Raji (cell line): ENCODE data around the gene SLC16A13.

ENCODE experiments used
- POLR2A ChIP-seq: IDR thresholded peaks from 2 replicates; pipeline ENCODE4 v1.6.1; 2011; ENCODE audit warnings: low read depth, low read length, control low read depth; ENCODE audit not compliant: insufficient read depth

The SLC16A13 gene

DNA sequence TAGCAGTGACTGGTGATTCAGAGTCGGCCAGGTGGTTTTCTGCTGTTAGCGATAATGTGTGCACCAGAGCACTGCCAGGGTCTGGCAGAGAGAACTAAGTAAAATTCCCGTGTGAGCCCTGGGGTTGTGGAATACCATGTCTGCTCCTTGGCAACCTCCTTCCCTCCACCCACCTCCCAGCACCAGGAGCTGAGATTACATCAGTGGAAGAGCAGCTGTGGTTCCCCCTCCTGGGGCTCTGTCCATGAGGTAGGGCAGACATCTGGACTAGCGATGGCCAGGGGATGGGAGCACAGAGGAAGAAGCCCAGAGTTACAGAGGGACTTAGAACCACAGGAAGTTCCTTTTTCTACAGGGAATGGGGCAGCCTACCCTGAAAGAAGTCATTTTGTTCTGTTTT is 28.4 kb downstream of the SLC16A13 start:
- TF ChIP-seq POLR2A: no peak

DNA sequence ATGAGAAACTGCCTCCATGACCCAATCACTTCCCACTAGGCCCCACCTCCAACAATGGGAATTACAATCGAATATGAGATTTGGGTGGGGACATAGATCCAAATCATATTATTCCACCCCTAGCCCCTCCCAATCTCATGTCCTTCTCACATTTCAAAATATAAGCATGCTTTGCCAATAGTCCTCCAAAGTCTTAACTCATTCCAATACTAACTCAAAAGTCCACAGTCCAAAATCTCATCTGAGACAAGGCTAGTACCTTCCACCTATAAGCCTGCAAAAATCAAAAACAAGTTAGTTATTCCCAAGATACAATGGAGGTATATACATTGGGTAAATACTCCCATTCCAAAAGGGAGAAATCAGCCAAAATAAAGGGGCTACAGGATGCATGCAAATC is 31.4 kb downstream of the SLC16A13 start:
- no peak for TF ChIP-seq POLR2A

DNA sequence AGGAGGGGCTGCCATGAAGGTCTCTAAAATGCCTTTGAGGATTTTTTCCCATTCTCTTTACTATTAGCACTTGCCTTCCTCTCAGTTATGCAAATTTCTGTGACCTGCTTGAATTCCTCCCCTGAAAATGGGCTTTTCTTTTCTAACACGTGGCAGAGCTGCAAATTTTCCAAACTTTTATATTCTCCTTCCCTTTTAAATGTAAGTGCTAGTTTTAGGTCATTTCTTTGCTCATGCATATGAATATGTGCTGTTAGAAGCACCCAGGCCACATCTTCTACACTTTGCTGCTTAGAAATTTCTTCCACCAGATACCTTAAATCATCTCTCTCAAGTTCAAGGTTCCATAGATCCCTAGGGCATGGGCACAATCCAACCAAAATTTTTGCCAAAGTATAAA is 32.5 kb downstream of the SLC16A13 start:
- TF ChIP-seq POLR2A: no peak

DNA sequence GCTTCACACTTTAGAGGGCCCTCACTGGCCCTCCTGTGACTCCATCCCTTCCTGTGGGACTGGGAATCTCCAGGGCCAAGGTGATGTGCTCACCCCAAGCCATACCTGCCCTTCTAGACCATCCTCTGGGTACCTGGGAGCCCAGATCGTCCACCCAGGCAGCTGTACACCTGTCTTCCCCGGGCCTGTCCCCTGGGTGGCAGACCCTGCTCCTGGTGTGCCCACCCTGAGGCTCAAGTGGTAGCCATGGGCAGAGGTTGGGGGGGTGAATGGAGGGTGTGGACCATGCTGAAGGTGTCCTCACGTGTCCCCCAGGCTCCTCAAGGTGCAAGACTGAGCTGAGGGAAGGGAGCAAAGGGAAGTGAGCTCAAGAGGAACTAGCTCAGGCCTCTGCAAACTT is 34.9 kb downstream of the SLC16A13 start:
- TF ChIP-seq POLR2A: no peak

DNA sequence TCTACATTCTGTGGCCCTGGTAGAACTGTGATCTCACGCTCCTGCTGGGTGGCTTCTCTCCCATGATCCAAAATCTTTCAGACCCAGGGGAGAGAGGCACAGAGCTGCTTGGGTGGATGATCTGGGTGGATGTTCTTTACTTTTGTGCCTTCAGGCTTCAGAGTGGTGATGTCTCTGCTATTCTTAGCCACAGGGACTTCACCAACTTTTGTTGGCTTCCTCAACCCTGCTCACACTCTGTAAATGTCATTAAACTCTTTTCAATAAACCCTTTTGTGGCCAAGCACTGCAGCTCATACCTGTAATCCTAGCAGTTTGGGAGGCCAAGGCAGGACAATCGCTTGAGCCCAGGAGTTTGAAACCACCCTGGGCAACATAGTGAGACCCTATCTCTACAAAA is 36.6 kb downstream of the SLC16A13 start:
- no peak for TF ChIP-seq POLR2A

DNA sequence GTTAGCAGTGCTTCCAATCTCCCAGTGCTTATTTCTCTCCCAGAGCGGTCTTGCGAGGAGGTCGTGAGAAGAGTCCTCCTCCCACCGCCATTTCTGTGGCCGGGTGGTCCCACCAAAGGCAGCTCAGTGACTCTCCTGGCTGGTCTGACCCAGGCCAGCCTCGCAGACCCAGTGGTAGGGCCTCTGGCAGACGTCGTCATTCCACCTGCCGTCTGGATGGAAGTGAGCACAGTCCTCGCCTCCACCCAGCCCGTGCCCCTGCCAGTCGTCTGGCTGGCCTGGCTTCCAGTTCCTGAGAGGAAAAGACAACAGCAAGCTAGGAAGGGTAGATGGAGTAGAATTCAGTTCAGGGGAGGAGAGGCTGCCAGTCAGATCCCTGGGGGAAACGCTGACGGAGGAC is 39.1 kb downstream of the SLC16A13 start:
- no peak for TF ChIP-seq POLR2A

DNA sequence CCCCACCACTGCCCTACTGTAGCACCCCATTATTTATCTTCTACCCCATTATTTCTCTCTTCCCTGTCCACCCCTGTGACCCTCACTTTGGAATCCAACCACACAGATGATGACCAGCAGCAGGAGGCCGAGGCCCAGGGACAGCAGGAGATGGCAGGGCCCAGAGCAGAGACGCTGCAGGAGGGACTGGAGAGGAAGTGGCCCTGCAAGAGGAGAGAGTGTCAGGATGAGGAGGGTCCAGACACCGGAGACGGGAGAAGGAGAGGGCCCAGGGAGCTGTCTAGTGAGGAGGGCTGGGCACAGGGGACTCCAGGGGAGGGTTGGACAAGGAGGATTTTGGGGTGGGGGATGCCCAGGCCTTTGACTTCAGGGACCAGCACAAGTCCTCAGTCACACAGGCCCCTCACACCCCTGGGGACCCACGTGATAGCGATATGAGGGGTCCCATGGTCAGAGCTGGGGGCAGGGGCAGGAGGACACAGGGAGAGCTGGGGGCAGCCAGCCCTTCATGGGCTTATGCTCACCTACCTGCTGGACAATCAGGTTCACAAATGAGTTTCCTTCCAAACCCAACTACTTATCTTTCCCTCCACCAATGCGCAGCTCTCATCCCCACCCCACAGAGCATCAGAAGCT is 42.2 kb downstream of the SLC16A13 start:
- no peak for TF ChIP-seq POLR2A

DNA sequence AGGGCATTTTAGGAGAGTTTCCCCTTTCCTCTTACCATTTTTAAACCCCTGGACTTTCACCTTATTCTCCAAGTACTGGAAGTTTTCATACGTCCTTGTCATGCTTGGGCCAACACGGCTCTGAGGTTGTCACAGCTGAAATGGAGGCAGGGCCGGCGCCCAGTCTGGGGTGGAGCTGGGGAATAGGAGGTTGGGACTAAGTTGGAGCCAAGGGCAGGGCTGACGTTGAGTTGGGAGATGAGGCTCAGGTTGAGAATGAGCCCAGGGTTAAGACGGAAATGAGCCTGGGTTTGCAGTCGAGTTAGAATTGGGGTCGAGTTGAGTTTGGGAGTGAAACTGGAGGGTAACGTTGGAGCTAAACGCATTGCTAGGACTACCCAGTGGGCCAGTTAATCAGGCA is 42.9 kb downstream of the SLC16A13 start:
- no peak for TF ChIP-seq POLR2A

DNA sequence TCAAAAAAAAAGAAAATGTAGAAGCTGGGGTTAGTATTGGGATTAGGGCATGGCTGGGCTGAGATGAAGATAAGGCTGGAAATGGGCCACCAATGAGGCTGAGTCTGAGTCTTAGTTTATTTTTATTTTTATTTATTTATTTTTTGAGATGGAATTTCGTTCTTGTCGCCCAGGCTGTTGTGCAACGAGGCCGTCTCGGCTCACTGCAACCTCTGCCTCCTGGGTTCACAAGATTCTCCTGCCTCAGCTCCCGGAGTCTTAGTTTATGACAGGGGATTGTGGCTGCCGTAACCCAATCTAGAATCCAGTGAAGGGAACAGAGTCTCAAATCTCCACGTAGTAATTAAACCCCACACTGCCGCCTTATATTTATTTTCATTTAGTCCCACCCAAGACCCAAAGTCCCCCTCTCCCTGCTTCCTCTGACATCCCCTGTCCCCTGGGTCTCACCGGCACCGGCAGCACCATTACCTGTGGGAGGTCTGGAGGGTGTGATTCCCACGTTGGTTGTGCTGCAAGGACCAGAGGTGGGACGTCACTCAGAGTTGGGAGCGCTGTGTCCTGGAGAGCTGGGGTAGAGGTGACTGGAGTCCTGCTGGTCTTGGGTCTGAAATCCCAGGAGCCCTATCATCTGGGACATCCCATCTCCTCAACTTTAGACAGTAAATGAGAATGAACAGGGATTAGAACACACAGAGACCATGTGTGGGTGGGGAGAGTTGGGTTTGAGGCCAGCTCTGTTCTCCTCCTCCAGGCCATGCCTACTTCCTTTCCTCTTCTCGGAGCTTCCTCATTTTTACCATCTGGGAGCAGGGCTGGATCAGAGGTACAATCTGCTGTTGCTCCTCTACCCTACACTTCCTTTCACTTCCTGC is 44.0 kb downstream of the SLC16A13 start, which contains the start of gene CLEC10A:
CLEC10A (minus strand) TSS at position 671 of the 875 bp plus-strand sequence. CDS start 1,439 bp downstream, outside the sequence.
- TF ChIP-seq POLR2A: no peak

DNA sequence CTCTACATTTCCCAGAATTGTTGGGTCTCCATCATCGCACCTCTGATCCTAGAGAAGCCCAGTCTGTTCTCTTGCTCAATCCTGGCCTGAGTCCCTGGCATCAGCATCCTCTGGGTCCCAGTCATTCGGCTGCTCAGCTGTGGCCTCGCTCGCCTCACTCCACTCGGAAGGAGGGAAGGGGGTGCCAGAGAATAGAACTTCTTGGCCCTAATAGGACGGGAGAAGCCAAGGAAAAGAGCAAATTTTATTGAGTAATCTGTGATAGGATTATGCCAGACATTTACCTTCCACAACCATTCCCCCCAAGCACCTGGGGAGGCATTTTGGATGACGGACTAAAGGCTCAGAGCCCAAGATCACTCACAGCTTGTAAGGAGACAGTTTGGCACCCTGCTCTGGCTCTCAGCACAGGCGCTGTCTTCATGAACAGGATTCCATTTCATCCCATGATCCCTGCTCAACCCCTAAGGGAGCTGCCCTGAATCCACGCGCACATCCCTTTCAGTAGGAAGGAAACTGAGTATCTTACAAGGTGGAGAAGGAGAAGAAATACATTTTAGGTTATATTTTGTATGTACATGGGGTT is 44.7 kb downstream of the SLC16A13 start:
- no peak for TF ChIP-seq POLR2A

DNA sequence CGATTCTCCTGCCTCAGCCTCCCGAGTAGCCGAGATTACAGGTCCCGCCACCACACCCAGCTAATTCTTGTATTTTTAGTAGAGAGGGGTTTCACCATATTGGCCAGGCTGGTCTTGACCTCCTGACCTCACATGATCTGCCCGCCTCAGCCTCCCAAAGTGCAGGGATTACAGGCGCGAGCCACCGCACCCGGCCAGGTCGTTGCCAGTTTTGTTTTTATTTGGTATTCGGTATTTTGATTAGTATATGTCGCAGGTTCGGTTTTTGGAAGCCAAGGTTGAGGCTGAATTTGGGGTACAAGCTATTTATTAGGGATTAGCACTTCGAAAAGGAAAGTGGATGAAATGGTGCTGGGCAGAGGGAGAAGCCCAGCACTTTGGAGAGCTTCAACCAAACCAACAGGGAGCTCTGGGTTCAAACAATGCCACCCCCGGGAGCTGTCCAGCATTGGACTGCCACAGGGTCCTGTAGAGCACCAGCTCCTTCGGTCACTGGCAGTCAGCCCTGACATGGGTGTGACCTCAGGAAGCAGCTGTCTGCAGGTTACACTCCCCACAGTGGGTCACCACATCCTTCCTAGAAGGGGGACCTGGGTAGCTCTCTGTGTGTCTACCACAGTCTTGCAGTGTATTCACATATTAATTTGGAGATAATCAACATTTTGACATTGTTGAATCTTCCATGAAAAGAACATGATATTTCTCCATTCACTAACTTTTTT is 45.7 kb downstream of the SLC16A13 start:
- no peak for TF ChIP-seq POLR2A

DNA sequence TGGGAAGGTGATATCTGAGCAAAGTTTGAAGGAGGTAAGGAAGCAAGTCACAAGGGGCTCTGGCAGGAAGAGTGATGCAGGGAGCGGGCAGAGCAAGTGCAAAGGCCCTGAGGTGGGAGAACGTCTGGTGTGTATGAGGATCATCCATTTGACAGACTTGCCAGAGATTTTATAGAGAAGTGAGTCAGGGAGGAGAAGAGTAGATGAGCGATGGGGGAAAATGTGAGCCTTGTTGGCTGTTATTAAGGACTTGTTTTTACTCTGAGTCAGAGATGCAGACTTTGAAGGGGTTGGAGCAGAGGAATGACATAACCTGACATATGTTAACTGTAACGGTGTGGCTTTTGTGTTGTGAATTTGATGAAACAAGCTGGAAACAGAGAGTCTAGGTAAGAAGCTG is 47.8 kb downstream of the SLC16A13 start:
- no peak for TF ChIP-seq POLR2A

DNA sequence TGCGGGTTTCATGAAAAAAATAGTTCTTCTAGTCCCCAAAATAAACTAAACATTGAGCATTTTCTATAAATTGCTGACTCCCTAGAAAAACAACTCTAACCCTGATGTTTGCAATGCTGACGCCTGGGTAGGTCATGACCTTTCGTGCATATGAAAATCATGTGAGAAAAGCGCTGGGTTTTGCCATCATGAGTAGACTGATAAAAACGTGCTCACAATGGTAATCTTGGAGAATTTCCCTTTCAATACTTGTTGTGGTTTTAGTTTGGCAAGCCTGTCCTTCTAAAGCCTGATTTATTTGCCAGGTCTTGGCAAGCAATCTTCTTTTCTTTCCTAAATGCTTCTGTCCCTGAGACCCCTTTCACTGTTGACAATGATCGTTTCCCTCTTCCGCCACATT is 48.3 kb downstream of the SLC16A13 start:
- TF ChIP-seq POLR2A: no peak
